ENCODE measurements around the gene LRRC36.
"Not testable (repeated sequence)": the region's sequence is repeated elsewhere in the genome, so short reads cannot be mapped to it uniquely, and the experiment has no call there.

LRRC36 gene

DNA sequence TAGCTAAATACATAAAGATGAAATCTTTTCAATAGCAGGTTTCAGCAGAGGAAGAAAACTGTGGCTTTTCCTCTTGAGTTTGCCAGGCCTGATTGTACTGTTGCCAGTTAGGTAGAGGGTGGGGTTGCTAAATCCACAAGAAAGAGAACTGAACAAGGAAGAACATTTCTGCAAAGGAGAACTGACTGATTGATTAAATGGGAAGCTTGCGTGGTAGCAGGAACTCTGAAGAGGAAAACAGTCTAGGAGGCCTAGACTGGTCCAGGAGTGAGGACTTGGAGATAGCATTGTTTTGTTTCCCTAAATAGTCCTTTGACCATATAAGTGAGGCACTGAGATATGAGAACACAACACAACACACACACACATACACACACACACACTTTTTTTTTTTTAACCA lies 18.8 kb downstream of the LRRC36 start:
- DNase-seq = peak in 1 of 2 donors; percentile 16

DNA sequence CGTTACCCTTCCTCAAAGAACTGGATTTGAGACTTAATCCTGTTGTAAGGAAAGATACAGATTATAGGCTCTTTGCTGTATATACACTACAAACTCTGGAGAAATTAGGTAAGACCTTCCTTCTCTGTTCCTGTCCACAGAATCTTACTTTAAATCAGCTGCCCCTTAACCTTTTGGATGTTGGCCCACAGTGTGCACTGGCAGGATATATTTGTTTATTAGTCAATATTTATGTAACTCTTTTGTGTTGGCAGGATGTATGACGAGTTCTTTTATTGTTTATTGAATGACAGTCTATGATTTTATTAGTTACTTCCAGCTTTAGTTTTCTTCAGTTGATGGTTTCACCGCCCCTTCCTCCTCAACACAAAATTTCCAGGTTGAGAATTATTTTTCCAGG lies 19.7 kb downstream of the LRRC36 start:
- no peak for DNase-seq

DNA sequence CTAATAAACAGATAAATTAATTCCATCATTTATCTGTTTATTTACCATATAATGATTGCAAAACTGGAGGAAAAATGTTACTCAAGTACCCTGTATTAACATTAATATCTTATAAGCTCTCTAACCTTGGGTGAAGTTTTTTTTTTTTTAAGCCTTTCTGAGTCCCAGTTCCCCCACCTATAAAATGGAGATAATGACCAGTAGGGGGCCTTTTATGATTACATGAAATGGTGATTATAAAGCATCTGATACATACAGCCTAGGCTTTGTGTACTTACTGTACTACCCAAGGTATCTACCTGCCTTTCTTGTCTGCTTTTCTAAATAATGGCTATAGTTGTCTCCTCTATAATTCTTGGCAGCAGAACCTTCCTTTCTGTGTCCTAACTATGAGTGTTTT lies 22.6 kb downstream of the LRRC36 start:
- peak; percentile 30 to 72 for DNase-seq

DNA sequence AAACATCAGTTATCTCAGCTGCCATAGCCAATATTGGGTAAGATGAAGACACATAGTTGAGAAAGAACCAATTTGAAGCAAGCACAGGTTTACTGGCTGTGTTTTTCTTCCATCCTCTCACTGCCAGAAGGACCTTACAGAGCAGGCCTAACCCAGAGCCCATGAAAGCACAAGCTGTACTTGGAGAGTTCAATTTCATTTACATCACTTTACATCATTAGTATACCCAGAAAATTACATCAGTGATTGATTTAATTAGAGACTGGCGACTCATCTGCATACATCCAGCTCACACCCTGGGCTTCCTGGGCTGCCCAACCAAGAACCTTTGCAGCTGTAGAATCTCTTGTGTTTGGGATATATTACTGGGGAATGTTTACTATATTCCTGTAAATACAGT lies 23.7 kb downstream of the LRRC36 start:
- no peak for DNase-seq

DNA sequence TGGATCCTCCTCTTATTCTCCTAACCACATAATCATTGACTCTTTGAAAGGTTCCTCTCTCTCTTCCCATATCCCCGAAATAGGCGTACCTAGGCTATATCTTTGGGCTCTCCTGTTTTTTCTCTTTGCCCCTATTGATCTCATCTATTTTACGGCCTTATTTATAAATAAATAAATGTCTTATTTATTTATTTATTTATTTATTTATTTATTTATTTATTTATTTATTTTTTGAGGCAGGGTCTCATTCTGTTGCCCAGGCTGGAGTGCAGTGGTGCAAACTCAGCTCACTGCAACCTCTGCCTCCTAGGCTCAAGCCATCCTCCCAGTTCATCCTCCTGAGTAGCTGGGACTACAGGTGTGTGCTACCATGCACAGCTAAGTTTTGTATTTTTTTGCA lies 25.8 kb downstream of the LRRC36 start:
- not testable (repeated sequence) for DNase-seq

DNA sequence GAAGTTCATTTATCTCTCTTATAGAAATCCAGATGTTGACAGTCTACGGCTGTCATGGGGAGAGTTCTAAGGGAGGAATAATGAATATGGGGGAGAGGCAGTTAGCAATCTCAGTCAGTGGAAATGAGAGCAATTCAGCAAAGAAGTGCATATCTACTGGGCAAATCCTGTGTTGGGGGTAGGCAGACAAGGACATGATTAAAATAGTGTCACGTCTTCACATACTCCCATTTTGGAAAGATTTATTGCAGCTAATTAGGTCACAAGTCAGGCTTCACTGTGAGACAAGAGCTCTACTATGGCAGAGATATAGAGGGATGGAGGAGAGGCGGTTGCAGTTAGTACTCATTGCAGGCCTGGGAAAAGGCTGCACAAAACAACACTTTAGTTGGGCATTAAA lies 29.8 kb downstream of the LRRC36 start:
- no peak for DNase-seq

DNA sequence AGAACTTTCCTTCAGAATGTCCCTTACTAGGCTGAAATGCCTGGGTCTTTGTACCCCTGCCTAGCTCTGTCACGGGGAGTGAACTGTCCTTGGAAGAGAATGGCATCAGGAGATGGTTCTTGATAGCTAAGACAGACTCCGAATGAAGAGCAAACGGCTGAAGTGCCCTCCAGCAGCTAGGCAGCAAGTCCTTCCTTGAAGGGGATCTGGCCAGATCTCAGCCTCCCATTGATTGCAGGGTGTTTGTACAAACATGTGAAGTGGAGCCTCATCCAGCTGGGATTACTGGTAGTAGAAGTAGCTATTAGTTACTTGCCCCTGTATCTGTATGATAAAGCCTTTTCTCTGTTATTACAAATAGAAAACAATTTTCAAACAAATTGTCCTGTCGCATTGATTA lies 30.9 kb downstream of the LRRC36 start:
- DNase-seq = no peak

DNA sequence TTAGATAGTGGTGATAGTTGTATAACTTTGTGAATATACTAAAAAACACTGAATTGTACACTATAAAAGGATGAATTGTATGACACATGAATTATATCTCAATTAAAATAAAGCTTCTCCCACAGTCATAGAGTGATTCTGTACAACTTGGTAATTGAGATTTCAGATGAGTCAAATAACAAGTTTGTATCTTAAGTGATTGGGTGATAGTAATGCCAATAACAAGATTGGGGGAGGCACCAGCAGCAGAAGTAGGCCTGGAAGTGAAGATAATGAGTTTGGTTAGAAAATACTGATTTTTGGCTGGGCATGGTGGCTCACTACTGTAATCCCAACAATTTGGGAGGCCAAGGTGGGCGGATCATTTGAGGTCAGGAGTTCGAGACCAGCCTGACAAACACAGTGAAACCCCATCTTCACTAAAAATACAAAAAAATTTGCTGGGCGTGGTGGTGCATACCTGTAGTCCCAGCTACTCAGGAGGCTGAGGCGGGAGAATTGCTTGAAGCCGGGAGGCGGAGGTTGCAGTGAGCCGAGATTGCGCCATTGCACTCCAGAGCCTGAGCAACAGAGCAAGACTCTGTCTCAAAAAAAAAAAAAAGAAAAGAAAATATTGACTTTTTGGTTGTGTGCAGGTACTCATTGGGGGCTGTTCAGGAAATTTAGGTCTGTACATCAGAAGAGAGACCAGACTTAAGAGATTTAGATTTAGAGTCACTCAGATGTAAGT lies 33.1 kb downstream of the LRRC36 start:
- not testable (repeated sequence) for DNase-seq

DNA sequence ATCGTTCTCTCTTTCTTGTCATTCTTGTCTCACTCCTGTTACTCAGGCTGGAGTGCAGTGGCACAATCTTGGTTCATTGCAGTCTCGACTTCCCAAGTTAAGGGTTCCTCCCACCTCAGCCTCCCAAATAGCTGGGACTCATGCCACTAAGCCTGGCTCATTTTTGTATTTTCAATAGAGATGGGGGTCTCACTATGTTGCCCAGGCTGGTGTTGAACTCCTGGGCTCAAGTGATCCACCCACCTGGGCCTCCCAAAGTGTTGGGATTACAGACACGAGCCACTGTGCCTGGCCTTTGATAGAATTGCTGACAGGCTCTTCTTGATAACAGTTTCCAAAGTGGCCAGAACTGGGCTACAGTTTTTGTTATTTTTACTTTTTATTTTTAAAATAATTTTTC lies 34.4 kb downstream of the LRRC36 start:
- DNase-seq = no peak

DNA sequence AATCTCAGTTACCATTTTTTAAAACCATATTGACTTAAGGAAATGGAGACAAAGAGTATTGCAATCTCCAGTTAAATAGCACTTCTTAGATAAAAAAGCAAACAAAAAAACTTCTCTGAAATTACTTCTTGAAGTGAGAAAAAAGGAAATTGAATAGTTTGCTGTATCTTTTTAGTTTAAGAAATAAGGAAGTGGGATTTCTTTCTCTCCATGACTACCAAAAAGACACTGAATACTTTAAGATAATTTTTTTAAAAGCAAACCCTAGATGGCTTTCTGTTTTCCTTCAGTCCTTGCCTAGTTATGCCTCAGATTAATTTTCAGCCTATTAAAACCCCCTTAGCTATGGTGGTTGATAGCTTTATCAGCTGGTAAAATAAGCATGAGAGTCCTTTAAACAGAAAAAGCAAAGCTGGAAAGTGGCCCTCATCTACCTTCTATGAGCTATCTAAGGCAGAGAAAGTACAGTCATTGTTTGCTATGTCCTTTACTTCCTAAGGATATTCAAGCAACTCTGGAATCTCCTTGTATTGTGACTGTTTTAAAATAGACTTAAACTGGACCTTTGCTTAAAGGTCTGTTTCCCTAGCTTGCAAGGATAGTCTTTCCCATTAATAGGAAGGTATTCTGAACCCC lies 38.1 kb downstream of the LRRC36 start:
- peak; percentile 23 to 36 for DNase-seq

DNA sequence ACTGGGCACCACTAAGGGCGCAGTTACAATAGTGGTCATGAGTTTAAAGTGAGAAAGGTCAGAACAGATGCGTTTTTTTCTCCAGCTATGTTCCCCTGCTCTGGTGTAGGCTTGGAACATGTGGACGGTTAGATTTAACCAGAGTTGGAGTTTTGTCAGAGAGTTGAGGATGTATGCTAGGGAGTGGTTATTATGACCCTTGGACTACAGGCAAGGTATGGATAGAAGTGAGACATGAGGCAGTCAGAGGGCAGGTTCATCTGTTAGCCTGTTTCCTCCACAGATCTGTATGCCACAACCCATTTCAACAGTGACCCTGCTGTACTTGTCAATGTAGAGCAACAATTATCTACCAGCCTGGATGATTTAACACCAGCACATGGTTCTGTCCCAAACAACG lies 44.0 kb downstream of the LRRC36 start:
- no peak for DNase-seq

DNA sequence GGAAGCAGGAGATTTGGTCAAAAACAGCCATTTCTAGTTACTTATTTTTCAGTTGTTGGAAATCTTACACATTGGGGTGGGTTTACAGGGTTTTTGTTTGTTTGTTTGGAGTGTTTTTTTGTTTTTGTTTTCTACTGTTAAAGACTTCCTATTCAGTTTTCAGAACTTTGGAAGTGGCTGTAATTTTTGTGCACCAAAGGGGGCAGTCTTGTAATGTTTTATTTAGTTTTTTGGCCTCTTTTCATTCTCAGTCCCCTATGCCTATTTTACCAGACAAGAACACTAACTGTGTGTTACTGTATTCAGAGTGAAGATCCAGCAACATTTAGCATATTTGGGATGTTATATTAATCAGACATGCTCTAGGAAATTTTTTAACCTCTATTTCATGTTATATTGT lies 46.0 kb downstream of the LRRC36 start:
- DNase-seq = peak; percentile 34 to 69

DNA sequence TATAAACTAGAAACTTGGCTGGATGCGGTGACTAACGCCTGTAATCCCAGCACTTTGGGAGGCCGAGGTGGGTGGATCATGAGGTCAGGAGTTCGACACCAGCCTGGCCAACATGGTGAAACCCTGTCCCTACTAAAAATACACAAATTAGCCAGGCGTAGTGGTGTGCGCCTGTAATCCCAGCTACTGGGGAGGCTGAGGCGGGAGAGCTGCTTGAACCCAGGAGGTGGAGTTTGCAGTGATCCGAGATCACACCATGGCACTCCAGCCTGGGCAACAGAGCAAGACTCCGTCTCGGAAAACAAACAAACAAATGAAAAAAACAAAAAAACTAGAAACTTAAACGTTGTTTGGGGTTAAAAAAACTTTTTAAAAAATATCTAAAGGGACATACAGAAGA lies 49.4 kb downstream of the LRRC36 start:
- DNase-seq = not testable (repeated sequence)

DNA sequence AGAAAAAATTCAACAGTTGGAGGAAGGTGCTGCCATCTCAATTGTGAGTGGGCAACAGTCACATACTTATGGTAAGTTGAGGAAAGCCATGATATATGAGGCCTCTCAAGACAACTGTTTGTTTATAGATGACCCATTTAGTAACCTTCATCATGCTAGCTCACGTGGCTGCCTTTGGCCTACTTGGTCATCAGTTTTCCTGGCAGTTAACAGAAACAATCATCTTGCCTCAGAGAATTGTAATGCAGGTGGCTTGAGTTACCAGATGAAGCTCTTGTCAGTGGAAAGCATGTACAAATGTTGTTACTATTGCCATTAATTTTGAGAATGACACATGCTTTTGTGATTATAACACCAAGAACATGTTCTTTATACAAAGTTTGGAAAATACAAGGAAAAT lies 52.0 kb downstream of the LRRC36 start:
- no peak for DNase-seq

DNA sequence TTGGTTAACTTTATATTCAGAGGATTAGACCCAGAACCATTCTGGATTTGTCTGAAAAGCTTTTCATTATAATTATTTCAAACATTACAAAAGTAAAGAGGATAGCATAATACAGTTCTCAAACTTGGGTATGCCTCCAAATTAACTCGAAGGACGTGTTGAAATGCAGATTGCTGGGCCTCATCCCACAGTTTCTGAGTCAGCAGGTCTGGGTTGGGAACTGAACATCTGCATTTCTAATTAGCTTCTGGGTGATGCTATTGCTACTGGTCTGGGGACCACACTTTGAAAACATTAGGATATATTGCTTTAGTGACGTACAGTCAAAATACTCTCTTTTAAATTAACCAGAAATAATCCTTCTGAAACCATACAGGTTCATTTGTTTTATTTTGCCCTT lies 56.7 kb downstream of the LRRC36 start:
- peak in 1 of 2 donors; percentile 34 for DNase-seq

DNA sequence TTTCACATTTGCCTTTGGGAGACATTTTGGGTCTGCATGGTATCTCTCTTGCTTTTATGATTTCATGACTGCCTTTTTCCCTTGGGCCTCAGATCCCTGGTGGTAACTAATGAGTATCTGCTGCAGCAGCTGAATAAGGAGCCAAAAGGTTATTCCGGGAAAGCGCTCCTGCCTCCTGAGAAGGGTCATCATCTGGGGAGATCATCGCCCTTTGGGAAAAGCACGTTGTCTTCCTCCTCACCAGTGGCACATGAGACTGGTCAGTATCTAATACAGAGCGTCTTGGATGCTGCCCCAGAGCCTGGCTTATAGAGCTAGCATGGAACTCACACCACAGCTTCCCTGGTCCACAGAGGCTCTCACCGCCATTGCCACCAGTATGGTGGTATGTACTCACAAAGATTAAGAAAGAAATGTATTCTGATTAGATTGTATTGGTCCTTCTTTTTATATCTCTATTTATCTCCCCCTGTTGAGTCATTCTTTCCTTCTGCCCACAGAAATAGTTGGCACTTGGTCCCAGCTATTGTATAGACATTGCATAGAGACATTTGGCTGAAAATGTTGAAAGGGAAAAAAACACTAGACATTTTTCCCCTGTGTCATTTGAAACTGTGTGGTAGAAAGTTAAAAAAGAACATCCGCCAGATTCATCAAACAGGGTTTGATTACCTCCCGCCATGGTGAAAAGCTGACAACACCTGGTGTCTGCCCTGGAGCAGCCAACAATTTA lies 58.3 kb downstream of the LRRC36 start:
- no peak for DNase-seq

DNA sequence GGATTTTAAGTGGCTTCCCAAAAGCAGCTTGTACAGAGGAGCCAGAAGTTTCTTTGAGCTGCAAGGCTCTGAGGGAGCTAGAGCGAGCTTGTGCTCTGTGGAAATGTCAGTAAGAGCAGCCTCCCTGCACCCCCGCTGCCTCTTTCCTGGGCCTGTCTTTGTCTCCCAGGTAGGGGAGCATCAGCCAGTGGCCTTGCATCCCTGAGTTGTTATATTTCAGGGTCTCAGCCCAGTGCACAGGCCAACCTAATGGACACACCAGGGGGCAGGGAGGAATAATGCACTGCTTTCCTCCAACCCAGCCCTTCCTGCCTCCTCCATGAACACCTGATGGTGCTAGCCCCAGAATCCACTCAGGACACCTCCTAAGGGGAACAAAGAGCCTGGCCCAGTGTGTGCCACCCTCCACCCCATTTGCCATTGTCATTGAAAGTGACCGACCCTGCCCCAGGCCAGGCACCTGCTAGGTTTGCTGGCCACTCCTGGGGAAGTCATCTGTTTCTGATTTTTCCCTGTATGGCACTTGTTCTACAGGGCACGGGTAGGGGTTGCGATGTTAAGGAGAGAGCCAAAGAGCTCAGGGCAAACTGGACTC lies 60.3 kb downstream of the LRRC36 start:
- no peak for DNase-seq

DNA sequence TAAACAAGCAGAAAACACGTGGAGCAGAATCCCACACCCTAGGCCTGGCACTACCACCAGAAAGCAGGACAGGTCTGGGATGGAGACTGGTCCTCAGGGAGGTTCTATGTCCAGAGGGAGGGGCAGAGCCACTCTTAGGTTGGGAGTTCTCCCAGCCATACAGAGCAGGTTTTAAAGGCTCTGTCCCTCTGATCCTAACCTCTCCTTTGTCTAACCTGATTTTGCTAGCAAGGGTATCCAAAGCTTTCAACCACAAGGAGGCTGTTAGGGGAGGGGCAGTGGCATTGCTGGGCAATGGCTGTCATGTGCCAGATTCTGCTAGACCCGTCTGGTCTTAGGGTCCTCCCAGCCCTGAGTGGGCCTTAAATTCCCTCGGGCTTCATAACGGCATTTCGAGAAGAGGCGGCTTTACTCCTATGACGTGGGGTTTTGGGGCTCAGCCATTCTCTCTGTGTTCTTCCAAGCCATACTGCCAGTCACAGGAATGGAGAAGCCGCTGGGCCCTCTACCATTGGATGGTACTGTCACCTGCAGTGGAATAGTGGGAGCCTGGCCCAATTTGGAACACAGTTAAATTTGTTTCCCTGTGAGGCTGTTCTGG lies 61.0 kb downstream of the LRRC36 start:
- DNase-seq = no peak

DNA sequence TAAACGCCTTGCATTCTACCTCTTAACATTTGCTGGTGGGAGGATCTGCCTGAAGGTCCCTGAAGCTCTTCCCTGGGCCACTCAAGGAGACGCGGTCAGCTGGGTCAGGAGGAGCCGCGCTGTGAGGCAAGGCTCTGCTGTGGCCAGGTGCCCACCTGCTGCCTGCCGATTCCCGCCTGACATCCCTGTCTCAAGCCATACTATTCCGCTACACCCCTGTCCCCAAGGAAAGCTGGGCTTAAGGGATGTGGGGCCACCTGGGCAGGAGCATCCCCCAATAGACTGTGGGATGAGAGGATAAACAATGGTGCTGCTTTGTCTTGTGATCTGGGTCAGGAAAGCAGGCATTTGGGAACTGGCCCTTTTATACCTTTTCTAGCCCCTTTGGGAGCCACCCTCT lies 61.6 kb downstream of the LRRC36 start:
- DNase-seq = no peak

DNA sequence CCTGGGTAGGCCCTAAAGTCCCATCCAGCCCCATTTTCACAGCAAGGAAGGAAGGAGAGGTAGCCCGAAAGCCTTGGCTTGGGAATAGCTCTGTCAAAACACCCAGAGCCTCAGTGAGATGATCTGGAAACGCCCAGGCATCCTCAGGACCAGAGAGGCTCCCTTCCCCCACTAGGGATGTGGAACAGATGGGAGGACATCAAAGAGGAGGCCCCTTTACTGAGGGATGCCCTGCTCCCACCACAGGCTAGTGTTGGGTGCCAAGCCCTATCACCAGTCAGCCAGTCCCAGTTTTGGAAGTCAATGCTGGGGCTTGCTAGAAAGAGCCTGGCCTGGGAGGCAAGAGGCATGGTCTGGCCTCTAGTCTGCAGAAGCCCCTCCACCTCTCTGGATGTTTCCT lies 62.0 kb downstream of the LRRC36 start:
- DNase-seq = no peak

DNA sequence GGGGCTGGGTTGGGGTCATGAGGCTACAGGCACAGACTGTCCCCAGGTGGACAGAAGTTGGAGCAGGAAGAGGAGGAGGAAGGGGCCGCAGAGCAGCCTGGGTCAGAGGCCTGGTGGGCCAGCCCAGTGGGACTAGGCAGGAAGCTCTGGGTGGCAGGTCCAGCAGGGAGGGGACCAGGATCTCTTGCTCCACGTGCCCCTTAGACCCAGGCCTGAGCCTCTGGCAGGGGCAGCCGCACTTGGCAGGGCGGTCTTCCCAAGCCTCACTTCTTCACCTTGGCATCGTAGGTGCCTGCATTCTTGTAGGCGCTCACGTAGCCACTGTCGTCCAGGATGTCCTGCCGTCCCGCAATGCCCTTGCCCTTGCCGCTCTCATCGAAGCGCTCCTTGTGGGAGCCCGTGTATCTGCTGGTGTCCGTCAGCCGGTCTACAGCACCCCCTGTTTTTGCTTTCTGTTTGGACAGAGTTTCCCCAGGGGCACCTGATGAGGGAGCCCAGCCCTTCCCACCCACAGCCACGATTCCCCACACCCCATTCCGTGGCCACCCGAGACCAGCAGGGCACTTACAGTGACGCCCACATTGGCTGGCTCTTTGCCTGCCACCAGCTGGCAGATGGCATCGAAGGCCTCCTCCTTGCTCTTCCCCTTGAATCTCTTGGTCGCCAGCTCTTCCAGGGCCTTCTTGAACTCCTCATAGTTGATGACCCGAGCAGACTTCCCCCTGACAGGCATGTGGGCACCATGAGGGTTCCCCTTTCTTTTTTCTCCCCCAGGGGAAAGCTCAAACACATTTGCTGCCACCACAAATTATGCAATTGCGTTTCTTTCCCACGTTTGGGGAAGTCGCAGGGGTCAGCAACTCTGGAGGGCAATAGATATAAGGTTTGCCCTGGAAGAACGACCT lies 63.5 kb downstream of the LRRC36 start:
- DNase-seq = peak; percentile 95 to 97

DNA sequence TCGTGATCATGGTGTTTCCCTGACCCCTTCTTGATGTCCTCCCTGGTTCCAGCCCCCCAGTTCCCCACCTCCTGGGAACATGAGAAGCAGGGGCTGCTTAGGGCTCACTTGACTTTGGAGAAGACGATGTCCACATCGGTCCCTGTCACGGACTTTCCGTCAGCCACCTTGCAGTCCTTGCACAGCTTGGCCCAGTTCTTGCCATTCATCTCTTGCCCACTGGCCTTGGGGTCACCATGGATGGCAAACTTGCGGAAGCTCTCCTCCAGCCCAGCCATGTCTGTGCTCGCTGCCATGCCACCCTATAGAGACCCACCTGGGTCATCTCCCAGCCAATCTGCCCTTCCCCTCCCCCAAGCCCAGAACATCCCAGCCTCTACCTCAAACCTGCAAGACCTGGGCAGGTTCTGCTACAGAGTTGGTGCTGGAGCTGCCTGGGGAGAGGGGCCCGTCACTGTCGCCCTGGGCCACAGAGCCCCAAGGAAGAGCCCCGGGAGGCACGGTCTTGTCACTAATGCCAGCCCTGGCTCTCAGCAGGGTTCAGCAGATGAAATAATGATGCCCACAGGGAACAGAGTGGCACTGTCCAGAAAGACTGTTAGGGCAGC lies 64.3 kb downstream of the LRRC36 start:
- no peak for DNase-seq

All from inflammatory macrophage treated with lipopolysaccharide for 1 hour (primary cell).